ENCODE data around the gene CHAD.

Gene CHAD, protein sequence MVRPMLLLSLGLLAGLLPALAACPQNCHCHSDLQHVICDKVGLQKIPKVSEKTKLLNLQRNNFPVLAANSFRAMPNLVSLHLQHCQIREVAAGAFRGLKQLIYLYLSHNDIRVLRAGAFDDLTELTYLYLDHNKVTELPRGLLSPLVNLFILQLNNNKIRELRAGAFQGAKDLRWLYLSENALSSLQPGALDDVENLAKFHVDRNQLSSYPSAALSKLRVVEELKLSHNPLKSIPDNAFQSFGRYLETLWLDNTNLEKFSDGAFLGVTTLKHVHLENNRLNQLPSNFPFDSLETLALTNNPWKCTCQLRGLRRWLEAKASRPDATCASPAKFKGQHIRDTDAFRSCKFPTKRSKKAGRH

GRCh38 chr17:50468304-50469207, at the start of gene CHAD:
Gene CHAD, minus strand, starts transcription at chr17:50468880. Its CDS starts 67 bp downstream, at chr17:50468813.
- Histone ChIP-seq H3K4me1 (ENCODE audit: insufficient read depth, low read length) (no peaks in the 10 kb centered on the region), H3K9ac (ENCODE audit: low read depth, low read length) (no peak within 1 kb of the TSS), H3K9me3 (ENCODE audit: insufficient read depth, low read depth, low read length) (no peaks in the 10 kb centered on the region), H3K4me3 (ENCODE audit: low read length) (peak within 1 kb of the TSS; percentile 60; the same call in 1 of the 2 replicates), H3K27me3 (ENCODE audit: insufficient read depth, low read length) (peaks cover 49% of the 10 kb centered on the region), H3K36me3 (ENCODE audit: insufficient read depth, low read depth, low read length) (no peaks in the 10 kb centered on the region), H3K27ac (ENCODE audit: low read length) (no peak within 1 kb of the TSS)

- H3K9me3 ChIP-seq (ENCODE audit: insufficient read depth, low read depth, low read length) = no peaks in the 10 kb centered on the region
- H3K27me3 ChIP-seq (ENCODE audit: insufficient read depth, low read length) = no peaks in the 10 kb centered on the region
- no peak overlapping the region for H3K4me3 ChIP-seq (ENCODE audit: low read length)
- no peak overlapping the region for H3K27ac ChIP-seq (ENCODE audit: low read length)
- 0 out of 2 replicates have a peak, but pooled peaks cover 3% of the 10 kb centered on the region for H3K4me1 ChIP-seq (ENCODE audit: insufficient read depth, low read length)
- no peak overlapping the region for H3K9ac ChIP-seq (ENCODE audit: low read depth, low read length)
- no peaks in the 10 kb centered on the region for H3K36me3 ChIP-seq (ENCODE audit: insufficient read depth, low read depth, low read length)
These were observed 49.1 kb upstream of the CHAD start for GRCh38 chr17:50517504-50518383.

DNA sequence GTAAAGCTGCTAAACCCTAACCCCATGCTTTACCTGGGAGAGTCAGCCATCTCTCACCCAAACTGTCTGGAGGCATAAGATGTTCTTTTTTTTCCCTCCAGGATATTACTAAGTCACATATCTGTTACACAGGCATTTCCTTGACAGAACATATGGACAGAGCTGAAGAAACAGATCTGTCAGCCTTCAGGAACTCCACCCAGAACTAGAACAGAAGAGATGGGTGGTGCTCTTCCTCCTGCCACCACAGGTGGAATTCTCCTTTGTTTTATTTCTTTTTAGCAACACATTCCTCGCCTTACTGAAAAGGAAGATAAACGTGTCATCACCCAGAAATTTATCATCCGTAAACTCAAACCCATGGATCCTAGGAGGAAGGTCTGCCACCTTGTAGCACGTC, 48.3 kb upstream of the CHAD start:
- Histone ChIP-seq H3K9me3 (ENCODE audit: insufficient read depth, low read depth, low read length) (no peaks in the 10 kb centered on the region), H3K9ac (ENCODE audit: low read depth, low read length) (no peak overlapping the region), H3K27ac (ENCODE audit: low read length) (no peak overlapping the region), H3K4me3 (ENCODE audit: low read length) (no peak overlapping the region), H3K36me3 (ENCODE audit: insufficient read depth, low read depth, low read length) (no peaks in the 10 kb centered on the region), H3K4me1 (ENCODE audit: insufficient read depth, low read length) (0 out of 2 replicates have a peak, but pooled peaks cover 3% of the 10 kb centered on the region), H3K27me3 (ENCODE audit: insufficient read depth, low read length) (no peaks in the 10 kb centered on the region)

DNA sequence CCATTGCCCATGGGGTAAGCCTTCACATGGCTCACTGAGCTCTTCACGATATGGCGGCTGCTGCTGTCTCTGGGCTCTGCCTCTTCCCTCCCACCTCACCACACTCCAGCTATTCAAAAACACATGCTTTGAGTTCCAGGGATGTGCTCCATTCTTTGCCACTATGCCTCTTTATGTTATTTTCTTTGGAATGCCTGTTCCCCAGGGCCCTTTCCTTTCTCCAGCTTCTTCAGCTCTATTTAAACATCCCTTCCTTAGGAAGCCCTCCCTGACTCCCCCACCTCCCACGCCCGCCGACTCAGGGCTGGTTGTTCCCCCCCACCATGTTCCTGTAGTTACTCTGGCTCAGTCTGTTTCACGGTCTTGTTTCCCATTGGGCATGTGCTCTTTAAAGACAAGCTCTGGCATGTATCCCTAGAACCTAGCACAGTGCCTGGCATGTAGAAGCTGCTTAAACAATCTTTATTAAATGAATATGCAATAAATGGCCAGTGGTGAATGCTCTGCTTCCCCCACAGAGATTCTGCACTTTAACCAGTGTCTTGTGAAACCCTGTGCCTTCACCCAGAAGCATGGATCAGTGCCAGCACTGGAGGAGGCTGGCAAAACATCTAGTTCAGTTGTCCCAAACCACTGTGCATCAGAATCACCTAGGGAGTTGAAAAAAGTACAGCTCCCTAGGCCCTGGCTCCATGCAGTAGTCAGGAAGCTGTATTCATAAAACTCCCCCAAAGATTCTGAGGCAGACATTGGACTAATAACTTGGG, 46.4 kb upstream of the CHAD start:
- Histone ChIP-seq H3K27me3 (ENCODE audit: insufficient read depth, low read length) (no peaks in the 10 kb centered on the region), H3K4me1 (ENCODE audit: insufficient read depth, low read length) (0 out of 2 replicates have a peak, but pooled peaks cover 3% of the 10 kb centered on the region), H3K4me3 (ENCODE audit: low read length) (no peak overlapping the region), H3K27ac (ENCODE audit: low read length) (no peak overlapping the region), H3K9me3 (ENCODE audit: insufficient read depth, low read depth, low read length) (no peaks in the 10 kb centered on the region), H3K36me3 (ENCODE audit: insufficient read depth, low read depth, low read length) (no peaks in the 10 kb centered on the region), H3K9ac (ENCODE audit: low read depth, low read length) (no peak overlapping the region)

GRCh38 chr17:50514388-50514787, 45.7 kb upstream of the CHAD start:
- Histone ChIP-seq H3K4me3 (ENCODE audit: low read length) (no peak overlapping the region), H3K4me1 (ENCODE audit: insufficient read depth, low read length) (0 out of 2 replicates have a peak, but pooled peaks cover 3% of the 10 kb centered on the region), H3K36me3 (ENCODE audit: insufficient read depth, low read depth, low read length) (no peaks in the 10 kb centered on the region), H3K9me3 (ENCODE audit: insufficient read depth, low read depth, low read length) (no peaks in the 10 kb centered on the region), H3K27me3 (ENCODE audit: insufficient read depth, low read length) (no peaks in the 10 kb centered on the region), H3K27ac (ENCODE audit: low read length) (no peak overlapping the region), H3K9ac (ENCODE audit: low read depth, low read length) (no peak overlapping the region)

DNA sequence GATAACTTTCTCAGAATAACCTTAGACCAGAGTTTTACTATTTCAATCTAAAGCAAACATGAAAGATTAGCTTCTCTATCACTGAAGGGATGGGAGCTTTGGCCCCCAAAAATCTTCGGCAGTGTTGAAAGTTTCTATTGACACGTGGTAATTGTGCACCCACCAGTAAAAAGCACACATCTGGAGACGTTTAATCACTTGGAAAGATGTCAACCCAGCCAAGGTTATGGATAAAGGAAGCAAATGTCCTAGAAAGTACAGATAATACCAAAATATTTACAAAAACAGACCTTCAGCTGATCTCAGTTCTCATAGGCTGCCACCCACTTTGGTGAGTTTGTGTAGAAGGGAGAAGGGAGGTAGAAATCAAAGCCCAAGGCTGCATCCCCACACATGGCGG, 44.8 kb upstream of the CHAD start:
- Histone ChIP-seq H3K36me3 (ENCODE audit: insufficient read depth, low read depth, low read length) (no peaks in the 10 kb centered on the region), H3K27ac (ENCODE audit: low read length) (no peak overlapping the region), H3K4me1 (ENCODE audit: insufficient read depth, low read length) (0 out of 2 replicates have a peak, but pooled peaks cover 7% of the 10 kb centered on the region), H3K9me3 (ENCODE audit: insufficient read depth, low read depth, low read length) (no peaks in the 10 kb centered on the region), H3K27me3 (ENCODE audit: insufficient read depth, low read length) (no peaks in the 10 kb centered on the region), H3K9ac (ENCODE audit: low read depth, low read length) (no peak overlapping the region), H3K4me3 (ENCODE audit: low read length) (no peak overlapping the region)

DNA sequence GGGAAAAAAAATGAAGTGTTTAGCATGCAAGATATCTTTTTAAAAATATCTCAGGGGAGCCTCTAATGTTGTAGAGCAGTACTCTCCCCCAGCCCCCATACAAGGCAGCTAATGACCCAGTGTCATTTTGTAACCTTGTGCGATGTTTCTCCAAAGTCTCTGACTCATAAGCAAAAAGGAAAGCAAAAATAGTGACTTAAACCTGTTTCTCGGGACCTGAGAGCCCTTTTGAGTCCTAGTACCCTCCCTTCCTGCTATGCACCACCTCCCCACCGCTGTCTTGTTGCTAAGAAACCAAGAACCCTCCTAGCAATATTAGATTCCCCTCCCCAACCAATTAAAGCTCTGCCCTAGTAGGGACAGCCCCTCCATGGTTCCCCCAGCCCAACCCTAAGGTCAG, 42.4 kb upstream of the CHAD start:
- H3K36me3 ChIP-seq (ENCODE audit: insufficient read depth, low read depth, low read length) = no peaks in the 10 kb centered on the region
- H3K27ac ChIP-seq (ENCODE audit: low read length) = no peak overlapping the region
- no peak overlapping the region for H3K9ac ChIP-seq (ENCODE audit: low read depth, low read length)

GRCh38 chr17:50508573-50509460, 40.1 kb upstream of the CHAD start:
- Histone ChIP-seq H3K9me3 (ENCODE audit: insufficient read depth, low read depth, low read length) (no peaks in the 10 kb centered on the region), H3K4me1 (ENCODE audit: insufficient read depth, low read length) (peaks cover 11% of the 10 kb centered on the region; the same call in 1 of the 2 replicates), H3K27ac (ENCODE audit: low read length) (no peak overlapping the region), H3K4me3 (ENCODE audit: low read length) (peak overlapping the region; percentile 84), H3K27me3 (ENCODE audit: insufficient read depth, low read length) (no peaks in the 10 kb centered on the region), H3K9ac (ENCODE audit: low read depth, low read length) (peak overlapping the region; percentile 82; the same call in 1 of the 2 replicates), H3K36me3 (ENCODE audit: insufficient read depth, low read depth, low read length) (no peaks in the 10 kb centered on the region)

More for the DNA sequence above, 42.4 kb upstream of the CHAD start:
- H3K4me1 ChIP-seq (ENCODE audit: insufficient read depth, low read length) = peaks cover 11% of the 10 kb centered on the region; the same call in 1 of the 2 replicates
- no peak overlapping the region for H3K4me3 ChIP-seq (ENCODE audit: low read length)
- no peaks in the 10 kb centered on the region for H3K9me3 ChIP-seq (ENCODE audit: insufficient read depth, low read depth, low read length)
- H3K27me3 ChIP-seq (ENCODE audit: insufficient read depth, low read length) = no peaks in the 10 kb centered on the region

DNA sequence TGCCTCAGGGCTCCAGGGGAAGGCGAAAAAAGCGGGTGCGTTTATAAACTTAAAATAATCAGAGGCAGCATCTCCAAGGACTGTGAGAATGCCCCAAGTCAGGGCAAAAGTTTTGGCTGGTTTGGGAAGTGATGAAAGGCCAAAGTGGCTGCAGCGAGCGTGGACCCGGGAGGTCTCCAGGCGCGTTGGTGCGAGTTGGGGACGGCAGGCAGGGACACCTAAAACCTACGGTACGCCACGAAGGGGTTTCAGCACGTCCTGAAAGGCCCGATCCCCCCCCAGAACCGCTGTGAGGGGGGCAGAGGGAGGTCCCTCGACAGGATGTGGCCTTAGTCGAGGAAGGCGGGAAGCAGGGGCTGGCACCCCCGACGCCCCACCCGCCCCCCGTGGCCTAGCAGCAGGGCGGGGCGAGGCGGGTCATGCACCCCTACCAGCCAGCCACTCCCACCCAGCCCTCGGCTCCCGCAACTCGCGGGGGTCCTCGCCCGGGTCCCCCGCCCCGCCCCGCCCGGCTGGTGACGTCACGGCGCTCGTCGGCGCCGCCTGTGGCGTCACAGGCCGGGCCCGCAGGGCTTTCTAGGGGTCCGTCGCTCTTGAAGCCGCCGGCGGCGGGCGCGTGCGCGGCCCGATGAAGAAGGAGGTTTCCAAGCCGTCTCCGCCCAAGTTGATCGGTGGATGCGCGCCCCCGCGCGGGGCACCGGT, 39.3 kb upstream of the CHAD start, which contains the start of gene MYCBPAP:
MYCBPAP (plus strand) TSS at position 569 of the 702 bp plus-strand sequence. CDS start 236 bp downstream, outside the sequence.
- no peak within 1 kb of the TSS for H3K27ac ChIP-seq (ENCODE audit: low read length)
- H3K9ac ChIP-seq (ENCODE audit: low read depth, low read length) = peak within 1 kb of the TSS; percentile 82; the same call in 1 of the 2 replicates

More for the DNA sequence above, 39.3 kb upstream of the CHAD start, which contains the start of gene MYCBPAP:
- peaks cover 18% of the 10 kb centered on the region; the same call in 1 of the 2 replicates for H3K4me1 ChIP-seq (ENCODE audit: insufficient read depth, low read length)
- no peaks in the 10 kb centered on the region for H3K9me3 ChIP-seq (ENCODE audit: insufficient read depth, low read depth, low read length)
- no peaks in the 10 kb centered on the region for H3K27me3 ChIP-seq (ENCODE audit: insufficient read depth, low read length)
- H3K4me3 ChIP-seq (ENCODE audit: low read length) = peak within 1 kb of the TSS; percentile 84
- H3K36me3 ChIP-seq (ENCODE audit: insufficient read depth, low read depth, low read length) = no peaks in the 10 kb centered on the region
